MG63 (cell line): ENCODE measurements around the gene PEAK1. TPM values are rescaled to one million over a fixed set of nuclear protein-coding genes. Genes with fewer than 3 reads are reported as not detected.

ENCODE experiments used
- DNase-seq: peaks from one replicate; pipeline ENCODE4 v3.0.0-alpha.2; 2020
- H3K27me3 ChIP-seq: fragments of 250-450 bp; sonication (Bioruptor Pico); 2 replicates; pipeline ENCODE4 v1.5.1; 2020; ENCODE audit warnings: mild to moderate bottlenecking, moderate library complexity
- H3K36me3 ChIP-seq: fragments of 250-450 bp; sonication (Bioruptor Pico); 2 replicates; pipeline ENCODE4 v1.5.1; 2020; ENCODE audit warnings: mild to moderate bottlenecking, moderate library complexity
- H3K4me3 ChIP-seq: fragments of 250-450 bp; sonication (Bioruptor Pico); 2 replicates; pipeline ENCODE4 v1.5.1; 2020; ENCODE audit warnings: mild to moderate bottlenecking, moderate library complexity
- H3K9me3 ChIP-seq: fragments of 250-450 bp; sonication (Bioruptor Pico); 2 replicates; pipeline ENCODE4 v1.5.1; 2020; ENCODE audit warnings: mild to moderate bottlenecking, moderate library complexity
- total RNA-seq: library from RNA; depleted of rRNA; stranded (reverse); fragments of >200 nt; shearing (Covaris generic); gene quantifications from 2 replicates; pipeline ENCODE4 v1.2.3, GENCODE V29; 2014; ENCODE audit warnings: low replicate concordance

PEAK1 gene
- total RNA-seq, 1 experiment from 2014 or later = 22.3 TPM

- no peak for DNase-seq
- Histone ChIP-seq H3K27me3 (no peaks in the 10 kb centered on the region), H3K9me3 (no peaks in the 10 kb centered on the region), H3K36me3 (no peaks in the 10 kb centered on the region), H3K4me3 (no peak overlapping the region)
These were observed 320.0 kb downstream of the PEAK1 start for GRCh38 chr15:77099741-77100463.

- no peaks in the 10 kb centered on the region for H3K9me3 ChIP-seq
- no peaks in the 10 kb centered on the region for H3K27me3 ChIP-seq
- no peak for DNase-seq
- H3K4me3 ChIP-seq = no peak overlapping the region
- H3K36me3 ChIP-seq = no peaks in the 10 kb centered on the region
These were observed 321.3 kb downstream of the PEAK1 start for GRCh38 chr15:77098572-77098971.

- Histone ChIP-seq H3K4me3 (no peak overlapping the region), H3K36me3 (no peaks in the 10 kb centered on the region), H3K27me3 (no peaks in the 10 kb centered on the region), H3K9me3 (no peaks in the 10 kb centered on the region)
- no peak for DNase-seq
These were observed 322.0 kb downstream of the PEAK1 start for GRCh38 chr15:77097921-77098320.

- no peak for DNase-seq
- no peak overlapping the region for H3K4me3 ChIP-seq
- H3K27me3 ChIP-seq = no peaks in the 10 kb centered on the region
- no peaks in the 10 kb centered on the region for H3K36me3 ChIP-seq
- no peaks in the 10 kb centered on the region for H3K9me3 ChIP-seq
These were observed 322.6 kb downstream of the PEAK1 start for GRCh38 chr15:77097248-77097721.

GRCh38 chr15:77096541-77096940 lies 323.4 kb downstream of the PEAK1 start:
- Histone ChIP-seq H3K4me3 (no peak overlapping the region), H3K36me3 (no peaks in the 10 kb centered on the region), H3K9me3 (no peaks in the 10 kb centered on the region), H3K27me3 (no peaks in the 10 kb centered on the region)
- no peak for DNase-seq

GRCh38 chr15:77096138-77096537 lies 323.8 kb downstream of the PEAK1 start:
- Histone ChIP-seq H3K27me3 (no peaks in the 10 kb centered on the region), H3K36me3 (no peaks in the 10 kb centered on the region)
- DNase-seq = no peak

GRCh38 chr15:77094397-77095030 lies 325.4 kb downstream of the PEAK1 start:
- no peak overlapping the region for H3K4me3 ChIP-seq
- no peaks in the 10 kb centered on the region for H3K27me3 ChIP-seq
- H3K9me3 ChIP-seq = no peaks in the 10 kb centered on the region
- no peaks in the 10 kb centered on the region for H3K36me3 ChIP-seq
- DNase-seq = no peak

More at GRCh38 chr15:77096138-77096537, 323.8 kb downstream of the PEAK1 start:
- no peak overlapping the region for H3K4me3 ChIP-seq
- H3K9me3 ChIP-seq = no peaks in the 10 kb centered on the region

GRCh38 chr15:77093436-77093835 lies 326.5 kb downstream of the PEAK1 start:
- no peaks in the 10 kb centered on the region for H3K9me3 ChIP-seq
- no peak for DNase-seq
- no peaks in the 10 kb centered on the region for H3K27me3 ChIP-seq
- H3K4me3 ChIP-seq = no peak overlapping the region
- no peaks in the 10 kb centered on the region for H3K36me3 ChIP-seq

- DNase-seq = no peak
- H3K27me3 ChIP-seq = no peaks in the 10 kb centered on the region
- no peaks in the 10 kb centered on the region for H3K9me3 ChIP-seq
- no peak overlapping the region for H3K4me3 ChIP-seq
- H3K36me3 ChIP-seq = no peaks in the 10 kb centered on the region
These were observed 328.8 kb downstream of the PEAK1 start for GRCh38 chr15:77091097-77091496.

GRCh38 chr15:77087213-77087612 lies 332.7 kb downstream of the PEAK1 start:
- H3K36me3 ChIP-seq = no peaks in the 10 kb centered on the region
- H3K4me3 ChIP-seq = no peak overlapping the region
- no peaks in the 10 kb centered on the region for H3K9me3 ChIP-seq
- no peak for DNase-seq
- no peaks in the 10 kb centered on the region for H3K27me3 ChIP-seq

- no peaks in the 10 kb centered on the region for H3K36me3 ChIP-seq
- no peaks in the 10 kb centered on the region for H3K9me3 ChIP-seq
- no peaks in the 10 kb centered on the region for H3K27me3 ChIP-seq
- no peak overlapping the region for H3K4me3 ChIP-seq
- DNase-seq = peak; percentile 58
These were observed 334.6 kb downstream of the PEAK1 start for GRCh38 chr15:77085297-77085696.

GRCh38 chr15:77084436-77084835 lies 335.5 kb downstream of the PEAK1 start:
- Histone ChIP-seq H3K4me3 (no peak overlapping the region), H3K36me3 (no peaks in the 10 kb centered on the region), H3K9me3 (no peaks in the 10 kb centered on the region), H3K27me3 (no peaks in the 10 kb centered on the region)
- DNase-seq = no peak

GRCh38 chr15:77083381-77084160 lies 336.3 kb downstream of the PEAK1 start:
- Histone ChIP-seq H3K27me3 (no peaks in the 10 kb centered on the region), H3K9me3 (no peaks in the 10 kb centered on the region), H3K36me3 (no peaks in the 10 kb centered on the region), H3K4me3 (no peak overlapping the region)
- peak; percentile 77 for DNase-seq

GRCh38 chr15:77081971-77082370 lies 337.9 kb downstream of the PEAK1 start:
- H3K36me3 ChIP-seq = no peaks in the 10 kb centered on the region
- H3K4me3 ChIP-seq = no peak overlapping the region
- H3K27me3 ChIP-seq = no peaks in the 10 kb centered on the region
- no peaks in the 10 kb centered on the region for H3K9me3 ChIP-seq
- no peak for DNase-seq

GRCh38 chr15:77076323-77076915 lies 343.5 kb downstream of the PEAK1 start:
- H3K36me3 ChIP-seq = no peaks in the 10 kb centered on the region
- H3K9me3 ChIP-seq = no peaks in the 10 kb centered on the region
- no peak for DNase-seq
- H3K4me3 ChIP-seq = no peak overlapping the region
- peaks cover 11% of the 10 kb centered on the region for H3K27me3 ChIP-seq

- DNase-seq = peak; percentile 64
- H3K36me3 ChIP-seq = no peaks in the 10 kb centered on the region
- no peaks in the 10 kb centered on the region for H3K9me3 ChIP-seq
- peaks cover 11% of the 10 kb centered on the region for H3K27me3 ChIP-seq
- no peak overlapping the region for H3K4me3 ChIP-seq
These were observed 344.4 kb downstream of the PEAK1 start for GRCh38 chr15:77075528-77075927.

GRCh38 chr15:77074350-77074749 lies 345.6 kb downstream of the PEAK1 start:
- H3K4me3 ChIP-seq = no peak overlapping the region
- peaks cover 6% of the 10 kb centered on the region; the same call in 1 of the 2 replicates for H3K36me3 ChIP-seq
- H3K9me3 ChIP-seq = no peaks in the 10 kb centered on the region
- peaks cover 11% of the 10 kb centered on the region for H3K27me3 ChIP-seq
- DNase-seq = no peak
